ENCODE data around the gene MBTPS1. TPM values are rescaled to one million over a fixed set of nuclear protein-coding genes. Genes with fewer than 3 reads are reported as not detected.

MBTPS1 gene
- total RNA-seq, 1 donor from 2014 or later = 76.6 TPM

DNA sequence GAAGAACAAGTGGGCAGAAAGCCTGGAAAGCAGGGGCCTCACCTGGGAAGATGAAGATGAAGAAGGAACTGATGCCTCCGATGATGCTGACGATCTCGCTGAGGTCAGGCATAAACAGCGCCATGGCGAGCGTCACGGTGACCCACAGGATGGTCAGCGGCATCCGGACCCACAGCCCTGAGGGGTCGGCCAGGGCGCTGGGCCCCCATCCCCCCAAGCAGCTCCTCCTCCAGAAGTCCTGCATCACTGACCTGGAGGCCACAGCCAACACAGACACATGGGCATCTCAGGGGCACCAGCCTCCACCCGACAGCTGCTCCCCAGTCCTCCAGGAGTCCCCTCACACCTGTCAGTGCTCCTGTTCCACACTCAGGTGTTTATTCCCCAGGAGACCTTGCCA, 100.3 kb downstream of the MBTPS1 start:
- DNase-seq (ENCODE audit: low spot score in 2 of 2) (no peak), FAIRE-seq (no peak)

DNA sequence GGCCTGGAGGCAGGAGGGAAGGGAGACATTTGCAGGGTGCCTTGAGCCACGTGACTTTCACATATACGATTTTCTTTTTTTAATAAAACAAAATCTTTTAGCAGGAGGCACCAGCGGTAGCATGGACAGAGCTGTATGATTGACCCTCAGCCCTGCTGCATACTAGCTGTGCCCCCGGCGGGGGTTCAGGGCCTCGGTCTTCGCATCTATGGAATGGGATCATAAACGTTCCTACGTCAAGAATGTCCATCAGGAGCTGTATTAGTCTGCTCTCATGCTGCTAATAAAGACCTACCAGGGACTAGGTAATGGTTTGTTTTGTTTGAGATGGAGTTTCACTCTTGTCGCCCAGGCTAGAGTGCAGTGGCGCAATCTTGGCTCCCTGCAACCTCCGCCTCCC, 101.3 kb downstream of the MBTPS1 start:
- FAIRE-seq (no peak), DNase-seq (ENCODE audit: low spot score in 2 of 2) (no peak)

DNA sequence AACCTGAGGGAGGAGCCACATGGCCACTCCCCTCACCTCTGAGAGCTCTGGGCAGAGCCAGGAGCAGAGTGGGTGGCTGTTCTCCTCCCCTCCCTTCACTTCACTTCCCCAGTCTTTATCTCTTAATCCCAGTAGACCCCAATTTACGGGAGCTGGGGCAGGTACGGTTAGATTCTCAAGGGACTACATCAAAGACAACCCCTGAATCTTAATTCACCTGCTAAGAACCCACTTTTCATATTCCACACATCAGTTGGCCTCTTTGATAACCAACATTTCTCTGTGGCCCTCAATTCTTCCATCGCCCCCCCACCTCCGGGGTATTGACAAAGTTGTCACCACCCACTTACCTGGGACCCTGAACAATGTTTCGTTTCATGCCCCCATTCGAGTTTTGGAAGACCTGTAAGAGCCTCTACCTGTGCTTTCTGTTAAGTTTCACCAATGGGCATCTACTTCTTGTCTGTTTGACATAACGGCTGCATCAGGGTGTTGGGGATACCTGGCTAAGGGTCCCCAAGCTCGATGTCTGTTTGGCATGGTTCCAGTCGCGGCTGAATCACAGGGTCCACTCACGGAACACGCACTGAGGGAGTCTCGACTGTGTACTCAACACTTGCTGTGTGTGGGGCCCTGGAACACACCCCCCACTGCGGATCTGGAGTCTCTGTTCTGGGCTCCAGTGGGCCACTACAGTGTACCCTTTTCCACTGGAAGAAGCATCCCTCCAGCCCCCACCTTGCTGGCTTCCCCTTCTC, 102.0 kb downstream of the MBTPS1 start:
- no peak for FAIRE-seq
- DNase-seq (ENCODE audit: low spot score in 2 of 2) = no peak

DNA sequence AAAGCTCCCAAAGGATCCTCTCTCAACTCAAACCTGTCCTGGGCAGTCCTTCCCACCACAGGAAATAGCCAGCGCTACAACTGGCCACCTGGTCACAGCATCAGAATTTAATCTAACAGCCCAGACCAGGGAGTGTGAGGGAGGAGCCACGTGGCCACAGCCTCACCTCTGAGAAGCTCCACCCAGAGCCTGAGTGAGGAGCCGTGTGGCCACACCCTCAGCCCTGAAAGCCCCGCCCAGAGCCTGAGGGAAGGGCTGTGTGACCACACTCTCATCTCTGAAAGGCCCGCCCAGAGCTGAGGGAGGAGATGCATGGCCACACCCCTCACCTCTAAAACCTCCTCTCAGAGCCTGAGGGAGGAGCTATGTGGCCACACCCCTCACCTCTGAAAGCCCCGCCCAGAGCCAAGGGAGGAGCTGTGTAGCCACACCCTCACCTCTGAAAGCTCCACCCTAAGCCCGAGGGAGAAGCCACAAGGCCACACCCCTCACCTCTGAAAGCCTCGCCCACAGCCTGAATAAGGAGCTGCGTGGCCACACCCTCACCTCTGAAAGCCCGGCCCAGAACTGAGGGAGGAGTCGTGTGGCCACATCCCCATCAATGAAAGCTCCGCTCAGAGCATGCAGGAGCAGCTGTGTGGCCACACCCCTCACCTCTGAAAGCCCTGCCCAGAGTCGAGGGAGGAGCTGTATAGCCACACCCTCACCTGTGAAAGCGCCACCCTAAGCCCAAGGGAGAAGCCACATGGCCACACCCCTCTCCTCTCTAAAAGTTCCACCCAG, 102.8 kb downstream of the MBTPS1 start:
- FAIRE-seq (no peak), DNase-seq (ENCODE audit: low spot score in 2 of 2) (no peak)

DNA sequence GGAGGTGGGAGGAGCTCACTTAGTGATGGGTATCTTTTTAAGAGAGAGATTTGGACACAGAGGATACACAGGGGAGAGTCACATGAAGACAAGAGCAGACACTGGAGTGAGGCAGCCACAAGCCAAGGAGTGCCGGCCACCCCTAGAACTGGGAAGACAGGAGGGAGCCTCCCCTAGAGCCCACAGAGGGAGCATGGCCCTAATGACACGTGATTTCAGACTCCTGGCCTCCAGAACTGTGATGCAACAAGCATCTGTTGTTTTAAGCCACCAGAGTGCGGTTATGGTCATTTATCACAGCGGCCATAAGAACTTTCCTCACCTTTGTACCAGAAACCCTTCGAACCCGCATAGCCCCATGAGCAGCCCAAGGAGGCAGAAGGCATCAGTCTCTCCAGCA, 107.5 kb downstream of the MBTPS1 start:
- DNase-seq (ENCODE audit: low spot score in 2 of 2) (no peak), FAIRE-seq (no peak)

DNA sequence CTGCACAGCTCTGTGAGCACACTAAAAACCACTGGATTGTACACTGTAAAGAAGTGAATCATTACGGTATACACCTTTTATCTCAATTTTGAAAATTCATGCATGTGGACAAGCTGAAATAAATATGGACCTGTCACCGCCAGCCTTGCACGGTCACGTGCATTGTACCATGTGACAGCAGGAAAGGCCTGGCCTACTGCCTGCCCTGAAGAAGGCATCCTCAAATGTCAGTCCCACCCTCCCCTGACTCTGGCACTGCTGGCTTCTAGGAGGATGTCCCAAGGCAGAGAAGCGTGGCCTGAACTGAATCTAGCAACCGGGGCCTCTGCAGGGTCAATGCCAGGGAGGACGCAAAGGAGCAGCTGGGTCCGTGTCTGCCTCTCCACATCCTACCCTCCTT, 108.8 kb downstream of the MBTPS1 start:
- FAIRE-seq = no peak

DNA sequence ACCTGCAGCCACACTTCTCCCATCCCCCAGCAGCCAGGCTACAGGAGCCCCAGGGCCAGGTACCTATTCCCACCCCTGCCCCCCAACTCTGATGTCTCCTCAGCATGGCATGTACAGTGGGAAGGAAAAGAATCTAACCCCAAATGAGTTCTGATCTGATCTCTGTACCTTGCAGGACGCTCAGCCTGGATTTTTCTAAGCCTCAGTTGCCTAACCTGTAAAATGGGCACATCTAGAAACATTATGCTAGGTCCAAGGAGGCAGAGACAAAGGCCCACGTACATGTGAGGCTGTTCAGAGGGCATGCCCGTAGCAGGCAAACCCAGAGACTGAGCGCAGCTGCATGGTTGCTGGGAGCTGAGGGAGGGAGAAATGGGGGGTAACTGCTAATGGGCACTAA, 109.2 kb downstream of the MBTPS1 start:
- FAIRE-seq (no peak), DNase-seq (ENCODE audit: low spot score in 2 of 2) (no peak)

More for the DNA sequence above, 108.8 kb downstream of the MBTPS1 start:
- no peak for DNase-seq (ENCODE audit: low spot score in 2 of 2)

DNA sequence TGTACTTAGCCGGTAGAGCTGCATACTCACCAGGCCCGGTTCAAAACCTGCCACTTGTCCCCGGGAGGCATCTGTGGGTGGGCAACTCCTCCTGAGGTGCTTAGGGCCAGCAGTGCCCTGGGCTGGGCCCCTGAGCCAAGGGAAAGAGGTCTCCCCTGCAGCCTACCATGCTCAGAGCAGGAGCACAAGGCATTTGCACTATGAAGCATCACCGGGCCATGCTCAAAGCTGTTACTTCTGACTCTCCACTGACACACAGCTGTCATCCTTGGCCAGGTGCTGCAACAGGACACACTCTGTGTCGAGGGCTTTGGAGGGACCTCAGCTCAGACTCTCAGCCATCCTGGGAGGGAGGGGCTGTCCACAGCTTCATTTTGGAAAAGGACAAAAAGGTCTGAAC, 111.4 kb downstream of the MBTPS1 start:
- FAIRE-seq = no peak

DNA sequence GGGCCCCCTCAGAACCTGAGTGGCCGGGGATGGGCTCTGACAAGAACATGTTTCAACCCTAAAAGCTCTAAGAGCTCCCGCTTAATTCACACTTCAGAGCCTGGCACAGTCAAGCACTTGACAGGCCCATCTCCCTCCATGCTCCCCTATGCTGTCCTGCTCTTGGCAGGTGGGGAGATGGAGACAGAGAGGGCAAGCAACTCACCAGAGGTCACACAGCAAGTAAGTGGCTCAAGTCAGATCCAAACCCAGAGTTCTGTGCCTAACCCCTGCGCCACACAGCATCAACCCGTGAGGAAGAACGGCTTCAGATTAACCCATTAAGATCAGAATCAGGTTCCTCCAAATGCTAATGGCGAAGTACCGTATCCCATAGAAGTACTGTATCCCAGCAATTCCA, 112.3 kb downstream of the MBTPS1 start:
- FAIRE-seq = no peak

More for the DNA sequence above, 111.4 kb downstream of the MBTPS1 start:
- DNase-seq (ENCODE audit: low spot score in 2 of 2) = no peak

More for the DNA sequence above, 112.3 kb downstream of the MBTPS1 start:
- no peak for DNase-seq (ENCODE audit: low spot score in 2 of 2)

Small RNA genes within 50 kb of the gene (small RNA-seq; reads per million reads assigned to genes)
- not detected for gene RNA5SP432

Other genes with a start within 250 kb of the MBTPS1 start
- gene MLYCD, start 217.8 kb downstream of the MBTPS1 start, total RNA-seq = 3.3 TPM
- gene OSGIN1, start 163.7 kb downstream of the MBTPS1 start, total RNA-seq = not detected
- gene NECAB2, start 148.7 kb downstream of the MBTPS1 start, total RNA-seq = 6.9 TPM
- gene SLC38A8, start 74.1 kb downstream of the MBTPS1 start, total RNA-seq = not detected
- gene HSDL1, start 28.2 kb upstream of the MBTPS1 start, total RNA-seq = 223 TPM
- gene DNAAF1, start 28.4 kb upstream of the MBTPS1 start, total RNA-seq = 0.41 TPM
- gene TAF1C, start 70.1 kb upstream of the MBTPS1 start, total RNA-seq = 18.8 TPM
- gene ADAD2, start 74.2 kb upstream of the MBTPS1 start, total RNA-seq = not detected
- not detected for gene KCNG4, start 123.1 kb upstream of the MBTPS1 start, total RNA-seq
- gene WFDC1, start 177.9 kb upstream of the MBTPS1 start, total RNA-seq = 0.82 TPM

Measured in frontal cortex (tissue), 4 donors.